Stimulated activated naive CD8-positive, alpha-beta T cell treated with anti-CD3 and anti-CD28 coated beads, Interleukin-15, Interleukin-2, amounts not matched to agents 100 ng/mL and 50 ng/mL, for 24 hours (primary cell): ENCODE results near the gene F2.
"Not testable (repeated sequence)": the region's sequence is repeated elsewhere in the genome, so short reads cannot be mapped to it uniquely, and the experiment has no call there.

Experiments
- H3K27ac Mint-ChIP-seq: one replicate; pipeline ENCODE4 v1.8.0; 2021; ENCODE audit warnings: mild to moderate bottlenecking, mixed read lengths
- H3K27me3 Mint-ChIP-seq: one replicate; pipeline ENCODE4 v1.8.0; 2021; ENCODE audit warnings: mixed read lengths
- H3K36me3 Mint-ChIP-seq: one replicate; pipeline ENCODE4 v1.8.0; 2021; ENCODE audit warnings: low read depth, mixed read lengths
- H3K4me1 Mint-ChIP-seq: one replicate; pipeline ENCODE4 v1.8.0; 2021; ENCODE audit warnings: low read depth, mixed read lengths
- H3K4me3 Mint-ChIP-seq: one replicate; pipeline ENCODE4 v1.8.0; 2021; ENCODE audit warnings: mild to moderate bottlenecking, mixed read lengths
- H3K9me3 Mint-ChIP-seq: one replicate; pipeline ENCODE4 v1.8.0; 2021; ENCODE audit warnings: mixed read lengths

Gene F2

GRCh38 chr11:46696212-46696558 is 22.8 kb upstream of the F2 start:
- peaks cover 20% of the 10 kb centered on the region for H3K4me1 Mint-ChIP-seq
- H3K9me3 Mint-ChIP-seq, result no peaks in the 10 kb centered on the region
- H3K36me3 Mint-ChIP-seq, result peaks cover 23% of the 10 kb centered on the region
- H3K27me3 Mint-ChIP-seq, result no peaks in the 10 kb centered on the region
- no peak overlapping the region for H3K4me3 Mint-ChIP-seq
- no peak overlapping the region for H3K27ac Mint-ChIP-seq

GRCh38 chr11:46697303-46697702 is 21.7 kb upstream of the F2 start:
- Mint-ChIP-seq H3K27me3 (no peaks in the 10 kb centered on the region), H3K4me1 (peaks cover 31% of the 10 kb centered on the region), H3K27ac (peak overlapping the region; percentile 67), H3K4me3 (no peak overlapping the region), H3K9me3 (no peaks in the 10 kb centered on the region), H3K36me3 (peaks cover 30% of the 10 kb centered on the region)

GRCh38 chr11:46697723-46698122 is 21.3 kb upstream of the F2 start:
- Mint-ChIP-seq H3K9me3 (no peaks in the 10 kb centered on the region), H3K27ac (peak overlapping the region; percentile 67), H3K4me1 (peaks cover 35% of the 10 kb centered on the region), H3K27me3 (no peaks in the 10 kb centered on the region), H3K36me3 (peaks cover 35% of the 10 kb centered on the region), H3K4me3 (peak overlapping the region; percentile 15)

- peak overlapping the region; percentile 95 for H3K4me3 Mint-ChIP-seq
- peaks cover 41% of the 10 kb centered on the region for H3K36me3 Mint-ChIP-seq
- no peaks in the 10 kb centered on the region for H3K27me3 Mint-ChIP-seq
- H3K27ac Mint-ChIP-seq, result peak overlapping the region; percentile 71
- H3K4me1 Mint-ChIP-seq, result peaks cover 37% of the 10 kb centered on the region
- no peaks in the 10 kb centered on the region for H3K9me3 Mint-ChIP-seq
Measured at GRCh38 chr11:46698597-46698996, 20.4 kb upstream of the F2 start.

- Mint-ChIP-seq H3K4me3 (peak within 1 kb of the TSS; percentile 95), H3K27ac (peak within 1 kb of the TSS; percentile 99), H3K36me3 (peaks cover 36% of the 10 kb centered on the region), H3K9me3 (no peaks in the 10 kb centered on the region), H3K4me1 (peaks cover 37% of the 10 kb centered on the region), H3K27me3 (no peaks in the 10 kb centered on the region)
Measured at GRCh38 chr11:46700241-46701077, 18.6 kb upstream of the F2 start, which contains the start of the genes ARHGAP1 and ZNF408. ARHGAP1 (minus strand) TSS chr11:46700619; CDS start chr11:46696107, 4,512 bp downstream. ZNF408 (plus strand) TSS chr11:46701031; CDS start chr11:46701048, 17 bp downstream.

- peak overlapping the region; percentile 99 for H3K27ac Mint-ChIP-seq
- peaks cover 29% of the 10 kb centered on the region for H3K36me3 Mint-ChIP-seq
- H3K4me1 Mint-ChIP-seq, result peaks cover 37% of the 10 kb centered on the region
- H3K9me3 Mint-ChIP-seq, result no peaks in the 10 kb centered on the region
- peak overlapping the region; percentile 95 for H3K4me3 Mint-ChIP-seq
- H3K27me3 Mint-ChIP-seq, result no peaks in the 10 kb centered on the region
Measured at GRCh38 chr11:46701078-46701654, 17.8 kb upstream of the F2 start.

- Mint-ChIP-seq H3K9me3 (no peaks in the 10 kb centered on the region), H3K36me3 (peaks cover 41% of the 10 kb centered on the region), H3K4me3 (no peak overlapping the region), H3K4me1 (peaks cover 17% of the 10 kb centered on the region), H3K27ac (no peak overlapping the region), H3K27me3 (no peaks in the 10 kb centered on the region)
Measured at GRCh38 chr11:46705070-46705688, 13.8 kb upstream of the F2 start.

GRCh38 chr11:46706886-46707285 is 12.1 kb upstream of the F2 start:
- peaks cover 10% of the 10 kb centered on the region for H3K4me1 Mint-ChIP-seq
- H3K4me3 Mint-ChIP-seq, result no peak overlapping the region
- no peaks in the 10 kb centered on the region for H3K27me3 Mint-ChIP-seq
- no peak overlapping the region for H3K27ac Mint-ChIP-seq
- H3K9me3 Mint-ChIP-seq, result no peaks in the 10 kb centered on the region
- H3K36me3 Mint-ChIP-seq, result peaks cover 35% of the 10 kb centered on the region

- not testable (repeated sequence) for H3K4me3 Mint-ChIP-seq, H3K9me3 Mint-ChIP-seq, H3K27me3 Mint-ChIP-seq, H3K27ac Mint-ChIP-seq, H3K4me1 Mint-ChIP-seq
- H3K36me3 Mint-ChIP-seq, result peaks cover 15% of the 10 kb centered on the region
Measured at GRCh38 chr11:46709351-46709750, 9.7 kb upstream of the F2 start.

GRCh38 chr11:46710821-46711269 is 8.2 kb upstream of the F2 start:
- H3K27ac Mint-ChIP-seq, result no peak overlapping the region
- no peak overlapping the region for H3K4me3 Mint-ChIP-seq
- no peaks in the 10 kb centered on the region for H3K9me3 Mint-ChIP-seq
- H3K4me1 Mint-ChIP-seq, result no peaks in the 10 kb centered on the region
- peaks cover 14% of the 10 kb centered on the region for H3K36me3 Mint-ChIP-seq
- H3K27me3 Mint-ChIP-seq, result no peaks in the 10 kb centered on the region

GRCh38 chr11:46711303-46711702 is 7.7 kb upstream of the F2 start:
- no peak overlapping the region for H3K4me3 Mint-ChIP-seq
- no peaks in the 10 kb centered on the region for H3K4me1 Mint-ChIP-seq
- H3K27me3 Mint-ChIP-seq, result no peaks in the 10 kb centered on the region
- peaks cover 14% of the 10 kb centered on the region for H3K36me3 Mint-ChIP-seq
- no peaks in the 10 kb centered on the region for H3K9me3 Mint-ChIP-seq
- no peak overlapping the region for H3K27ac Mint-ChIP-seq

- no peaks in the 10 kb centered on the region for H3K36me3 Mint-ChIP-seq
- H3K27me3 Mint-ChIP-seq, result no peaks in the 10 kb centered on the region
- H3K9me3 Mint-ChIP-seq, result no peaks in the 10 kb centered on the region
- no peak overlapping the region for H3K27ac Mint-ChIP-seq
- H3K4me1 Mint-ChIP-seq, result no peaks in the 10 kb centered on the region
- H3K4me3 Mint-ChIP-seq, result no peak overlapping the region
Measured at GRCh38 chr11:46712874-46713576, 6.0 kb upstream of the F2 start.

GRCh38 chr11:46717825-46718154 is 1.2 kb upstream of the F2 start:
- H3K27me3 Mint-ChIP-seq, H3K4me3 Mint-ChIP-seq, H3K36me3 Mint-ChIP-seq, H3K9me3 Mint-ChIP-seq, H3K27ac Mint-ChIP-seq, H3K4me1 Mint-ChIP-seq: not testable (repeated sequence)

- H3K36me3 Mint-ChIP-seq, result no peaks in the 10 kb centered on the region
- H3K4me1 Mint-ChIP-seq, result no peaks in the 10 kb centered on the region
- no peak overlapping the region for H3K4me3 Mint-ChIP-seq
- H3K27me3 Mint-ChIP-seq, result no peaks in the 10 kb centered on the region
- no peaks in the 10 kb centered on the region for H3K9me3 Mint-ChIP-seq
- H3K27ac Mint-ChIP-seq, result no peak overlapping the region
Measured at GRCh38 chr11:46718155-46719019, 626 bp upstream of the F2 start.
